WTC11 (cell line): ENCODE data around the gene PTEN. TPM values are rescaled to one million over a fixed set of nuclear protein-coding genes. Genes with fewer than 3 reads are reported as not detected.

Experiments used
- ATAC-seq: fragments of 200-7000 bp; cut with Tn5 transposase; 2 replicates; pipeline ENCODE4 v1.10.0; 2021; ENCODE audit warnings: mild to moderate bottlenecking, moderate library complexity
- CTCF ChIA-PET: fragments of 300-600 bp; sonication (Branson Sonifier 250); formaldehyde crosslinking; loops from one replicate; lab custom pipeline; 2021; ENCODE audit warnings: antibody characterized with exemption; lab: Charles Lee
- POLR2A ChIA-PET: fragments of 350-600 bp; sonication (Branson Sonifier 250); formaldehyde crosslinking; loops from one replicate; lab custom pipeline; 2021; ENCODE audit warnings: antibody characterized with exemption; lab: Charles Lee
- DNase-seq: peaks from one replicate; pipeline ENCODE4 v3.0.0; 2021; ENCODE audit warnings: low spot score
- H3K27ac Mint-ChIP-seq: 2 replicates; pipeline ENCODE4 v1.8.0; 2021; ENCODE audit warnings: mixed read lengths
- H3K27me3 Mint-ChIP-seq: 2 replicates; pipeline ENCODE4 v1.8.0; 2021; ENCODE audit warnings: low read depth, mild to moderate bottlenecking, moderate library complexity, mixed read lengths
- H3K36me3 Mint-ChIP-seq: 2 replicates; pipeline ENCODE4 v1.8.0; 2021; ENCODE audit warnings: mixed read lengths
- H3K4me1 Mint-ChIP-seq: 2 replicates; pipeline ENCODE4 v1.8.0; 2022; ENCODE audit warnings: mixed read lengths
- H3K4me3 Mint-ChIP-seq: 2 replicates; pipeline ENCODE4 v1.8.0; 2021; ENCODE audit warnings: mild to moderate bottlenecking, moderate library complexity, mixed read lengths
- H3K9me3 Mint-ChIP-seq: 2 replicates; pipeline ENCODE4 v1.8.0; 2021; ENCODE audit warnings: mixed read lengths
- ATF3 ChIP-seq: sonication (generic); formaldehyde crosslinking; conservative IDR thresholded peaks from 2 replicates; pipeline ENCODE4 v1.8.1; 2022; ENCODE audit warnings: mild to moderate bottlenecking, missing genetic modification reagents
- CBFB ChIP-seq: sonication (generic); formaldehyde crosslinking; IDR thresholded peaks from 2 replicates; pipeline ENCODE4 v1.8.1; 2022; ENCODE audit warnings: mild to moderate bottlenecking, low read depth, missing genetic modification reagents
- CREB1 ChIP-seq: sonication (generic); formaldehyde crosslinking; IDR thresholded peaks from 2 replicates; pipeline ENCODE4 v1.8.0; 2023; ENCODE audit warnings: mild to moderate bottlenecking, missing genetic modification reagents
- CTCF ChIP-seq: fragments of 200-600 bp; IDR thresholded peaks from 2 replicates; pipeline ENCODE4 v1.8.0; 2022; ENCODE audit warnings: antibody characterized with exemption
- FOXJ3 ChIP-seq: sonication (generic); formaldehyde crosslinking; IDR thresholded peaks from 2 replicates; pipeline ENCODE4 v1.9.0; 2021; ENCODE audit warnings: missing genetic modification reagents, mild to moderate bottlenecking, borderline replicate concordance
- GRHL2 ChIP-seq: fragments of 250-450 bp; sonication (Bioruptor Pico); IDR thresholded peaks from 2 replicates; pipeline ENCODE4 v1.8.0; 2022; ENCODE audit warnings: mild to moderate bottlenecking, moderate library complexity; ENCODE audit not compliant: insufficient replicate concordance, severe bottlenecking
- NR2C2 ChIP-seq: sonication (generic); formaldehyde crosslinking; IDR thresholded peaks from 2 replicates; pipeline ENCODE4 v1.8.0; 2022; ENCODE audit warnings: mild to moderate bottlenecking, missing genetic modification reagents
- SMAD4 ChIP-seq: sonication (generic); formaldehyde crosslinking; IDR thresholded peaks from 2 replicates; pipeline ENCODE4 v1.8.0; 2022; ENCODE audit warnings: mild to moderate bottlenecking, missing genetic modification reagents
- SP1 ChIP-seq: sonication (generic); formaldehyde crosslinking; conservative IDR thresholded peaks from 2 replicates; pipeline ENCODE4 v1.8.1; 2022; ENCODE audit warnings: missing genetic modification reagents
- ZNF121 ChIP-seq: sonication (generic); formaldehyde crosslinking; IDR thresholded peaks from 2 replicates; pipeline ENCODE4 v1.8.0; 2023; ENCODE audit warnings: missing genetic modification reagents
- ZNF416 ChIP-seq: fragments of 250-450 bp; sonication (Bioruptor Pico); IDR thresholded peaks from 2 replicates; pipeline ENCODE4 v1.9.0; 2021; ENCODE audit warnings: mild to moderate bottlenecking, inconsistent platforms
- total RNA-seq: library from RNA; stranded (reverse); gene quantifications from 3 replicates; pipeline ENCODE4 v1.2.3, GENCODE V29; 2021
- TF ChIP-seq, protein P1 (sequence below): fragments of 250-450 bp; sonication (Bioruptor Pico); IDR thresholded peaks from 2 replicates; pipeline ENCODE4 v1.9.0; 2021; ENCODE audit warnings: moderate library complexity, mild to moderate bottlenecking, inconsistent platforms, borderline replicate concordance
- TF ChIP-seq, protein P2 (sequence below): fragments of 250-450 bp; sonication (Bioruptor Pico); IDR thresholded peaks from 2 replicates; pipeline ENCODE4 v2.1.2; 2022; ENCODE audit warnings: mild to moderate bottlenecking, moderate library complexity
- TF ChIP-seq, protein P3 (sequence below): sonication (generic); formaldehyde crosslinking; IDR thresholded peaks from 2 replicates; pipeline ENCODE4 v1.8.1; 2023; ENCODE audit warnings: mild to moderate bottlenecking, missing genetic modification reagents, borderline replicate concordance
- TF ChIP-seq, protein P4 (sequence below): sonication (generic); formaldehyde crosslinking; IDR thresholded peaks from 2 replicates; pipeline ENCODE4 v1.8.1; 2023; ENCODE audit warnings: mild to moderate bottlenecking, missing genetic modification reagents

PTEN gene
- total RNA-seq, 1 experiment from 2014 or later: 54.2 TPM

DNA sequence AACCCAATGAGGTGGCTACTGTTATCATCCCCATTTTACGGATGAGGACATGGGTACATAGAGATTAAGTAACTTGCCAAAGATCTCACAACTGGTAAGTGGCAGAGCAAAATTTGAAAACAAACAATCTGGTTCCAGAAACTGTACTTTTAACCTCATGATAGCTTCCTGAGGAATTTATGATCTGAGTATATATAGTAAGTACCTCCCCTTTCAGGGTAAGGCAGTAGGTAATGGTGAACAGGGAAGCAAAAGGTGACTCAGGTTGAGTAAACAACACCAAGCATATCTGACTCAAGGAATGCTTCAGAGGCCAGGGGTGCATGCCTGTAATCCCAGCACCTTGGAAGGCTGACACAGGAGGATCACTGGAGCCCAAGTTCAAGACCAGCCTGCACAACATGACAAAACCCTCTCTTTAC, 21.2 kb upstream of the PTEN start:
- H3K4me1 Mint-ChIP-seq: peaks cover 10% of the 10 kb centered on the region
- no peak overlapping the region for H3K4me3 Mint-ChIP-seq
- no peak for ATAC-seq
- ChIA-PET CTCF (interaction anchor here (0.7 to 1.2 kb wide), 2 partner anchors 9 to 272 kb away, joined by 3 to 4 read pairs; no protein-coding TSS in a partner anchor), POLR2A (interaction anchor here (0.5 kb wide), 1 partner anchor 309 kb away, joined by 3 read pairs; no protein-coding TSS in a partner anchor)
- no peak for DNase-seq
- no peaks in the 10 kb centered on the region; the same call in 1 of the 2 replicates for H3K27me3 Mint-ChIP-seq
- H3K36me3 Mint-ChIP-seq: no peaks in the 10 kb centered on the region
- no peak overlapping the region; the same call in 1 of the 2 replicates for H3K27ac Mint-ChIP-seq
- 0 out of 2 replicates have a peak, but pooled peaks cover 3% of the 10 kb centered on the region for H3K9me3 Mint-ChIP-seq
- TF ChIP-seq, protein P1, sequence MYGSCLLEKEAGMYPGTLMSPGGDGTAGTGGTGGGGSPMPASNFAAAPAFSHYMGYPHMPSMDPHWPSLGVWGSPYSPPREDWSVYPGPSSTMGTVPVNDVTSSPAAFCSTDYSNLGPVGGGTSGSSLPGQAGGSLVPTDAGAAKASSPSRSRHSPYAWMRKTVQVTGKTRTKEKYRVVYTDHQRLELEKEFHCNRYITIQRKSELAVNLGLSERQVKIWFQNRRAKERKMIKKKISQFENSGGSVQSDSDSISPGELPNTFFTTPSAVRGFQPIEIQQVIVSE (CRISPR knock-in tag): no peak
- TF ChIP-seq NR2C2 (CRISPR knock-in tag) (no peak), SP1 (CRISPR knock-in tag) (no peak), SMAD4 (no peak)
- TF ChIP-seq, protein P2, sequence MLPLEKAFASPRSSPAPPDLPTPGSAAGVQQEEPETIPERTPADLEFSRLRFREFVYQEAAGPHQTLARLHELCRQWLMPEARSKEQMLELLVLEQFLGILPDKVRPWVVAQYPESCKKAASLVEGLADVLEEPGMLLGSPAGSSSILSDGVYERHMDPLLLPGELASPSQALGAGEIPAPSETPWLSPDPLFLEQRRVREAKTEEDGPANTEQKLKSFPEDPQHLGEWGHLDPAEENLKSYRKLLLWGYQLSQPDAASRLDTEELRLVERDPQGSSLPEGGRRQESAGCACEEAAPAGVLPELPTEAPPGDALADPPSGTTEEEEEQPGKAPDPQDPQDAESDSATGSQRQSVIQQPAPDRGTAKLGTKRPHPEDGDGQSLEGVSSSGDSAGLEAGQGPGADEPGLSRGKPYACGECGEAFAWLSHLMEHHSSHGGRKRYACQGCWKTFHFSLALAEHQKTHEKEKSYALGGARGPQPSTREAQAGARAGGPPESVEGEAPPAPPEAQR (CRISPR knock-in tag): no peak

DNA sequence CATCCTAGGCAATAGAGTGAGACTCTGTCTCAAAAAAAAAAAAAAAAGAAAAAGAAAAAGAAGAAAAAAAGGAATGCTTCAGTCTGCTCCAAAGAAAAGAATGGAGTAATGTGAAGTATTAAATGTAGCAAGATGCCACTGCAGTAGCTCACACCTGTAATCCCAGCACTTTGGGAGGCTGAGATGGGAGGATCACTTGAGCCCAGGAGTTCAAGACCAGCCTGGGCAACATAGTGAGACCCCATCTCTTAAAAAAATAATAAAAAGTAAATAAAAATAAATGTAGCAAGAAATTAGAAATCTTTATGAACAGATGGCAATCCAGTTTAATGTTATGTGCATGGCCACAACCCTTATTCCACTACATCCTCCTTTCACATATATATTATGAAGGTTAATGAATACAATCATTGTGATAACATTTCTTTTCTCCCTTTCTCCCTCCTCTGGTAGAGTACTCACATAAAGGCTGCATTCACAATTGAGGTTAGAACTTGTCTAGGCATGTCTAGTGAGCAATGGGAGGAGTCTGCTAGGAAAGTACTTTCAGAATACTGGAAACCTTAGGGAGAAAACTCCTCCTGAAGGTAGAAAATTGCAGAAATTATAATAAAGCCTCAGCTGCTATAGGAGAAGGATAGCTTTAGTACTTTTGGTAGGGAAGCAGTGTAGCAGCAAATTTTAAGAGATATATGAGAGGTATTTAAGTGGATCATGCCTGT, 20.5 kb upstream of the PTEN start:
- ChIA-PET POLR2A (interaction anchor here (0.5 kb wide), 1 partner anchor 309 kb away, joined by 3 read pairs; no protein-coding TSS in a partner anchor), CTCF (no interaction called here)
- Mint-ChIP-seq H3K36me3 (no peaks in the 10 kb centered on the region), H3K4me3 (no peak overlapping the region), H3K9me3 (0 out of 2 replicates have a peak, but pooled peaks cover 3% of the 10 kb centered on the region), H3K27me3 (no peaks in the 10 kb centered on the region; the same call in 1 of the 2 replicates), H3K27ac (peak overlapping the region; percentile 32; the same call in 1 of the 2 replicates), H3K4me1 (peaks cover 10% of the 10 kb centered on the region)
- no peak for TF ChIP-seq CBFB (CRISPR knock-in tag)
- TF ChIP-seq ZNF121 (CRISPR knock-in tag): 0 out of 2 replicates have a peak, but pooled peaks have one; percentile 9
- no peak for TF ChIP-seq CREB1 (CRISPR knock-in tag)
- TF ChIP-seq ATF3 (CRISPR knock-in tag): no peak
- TF ChIP-seq, protein P2 (CRISPR knock-in tag): no peak
- TF ChIP-seq, protein P3, sequence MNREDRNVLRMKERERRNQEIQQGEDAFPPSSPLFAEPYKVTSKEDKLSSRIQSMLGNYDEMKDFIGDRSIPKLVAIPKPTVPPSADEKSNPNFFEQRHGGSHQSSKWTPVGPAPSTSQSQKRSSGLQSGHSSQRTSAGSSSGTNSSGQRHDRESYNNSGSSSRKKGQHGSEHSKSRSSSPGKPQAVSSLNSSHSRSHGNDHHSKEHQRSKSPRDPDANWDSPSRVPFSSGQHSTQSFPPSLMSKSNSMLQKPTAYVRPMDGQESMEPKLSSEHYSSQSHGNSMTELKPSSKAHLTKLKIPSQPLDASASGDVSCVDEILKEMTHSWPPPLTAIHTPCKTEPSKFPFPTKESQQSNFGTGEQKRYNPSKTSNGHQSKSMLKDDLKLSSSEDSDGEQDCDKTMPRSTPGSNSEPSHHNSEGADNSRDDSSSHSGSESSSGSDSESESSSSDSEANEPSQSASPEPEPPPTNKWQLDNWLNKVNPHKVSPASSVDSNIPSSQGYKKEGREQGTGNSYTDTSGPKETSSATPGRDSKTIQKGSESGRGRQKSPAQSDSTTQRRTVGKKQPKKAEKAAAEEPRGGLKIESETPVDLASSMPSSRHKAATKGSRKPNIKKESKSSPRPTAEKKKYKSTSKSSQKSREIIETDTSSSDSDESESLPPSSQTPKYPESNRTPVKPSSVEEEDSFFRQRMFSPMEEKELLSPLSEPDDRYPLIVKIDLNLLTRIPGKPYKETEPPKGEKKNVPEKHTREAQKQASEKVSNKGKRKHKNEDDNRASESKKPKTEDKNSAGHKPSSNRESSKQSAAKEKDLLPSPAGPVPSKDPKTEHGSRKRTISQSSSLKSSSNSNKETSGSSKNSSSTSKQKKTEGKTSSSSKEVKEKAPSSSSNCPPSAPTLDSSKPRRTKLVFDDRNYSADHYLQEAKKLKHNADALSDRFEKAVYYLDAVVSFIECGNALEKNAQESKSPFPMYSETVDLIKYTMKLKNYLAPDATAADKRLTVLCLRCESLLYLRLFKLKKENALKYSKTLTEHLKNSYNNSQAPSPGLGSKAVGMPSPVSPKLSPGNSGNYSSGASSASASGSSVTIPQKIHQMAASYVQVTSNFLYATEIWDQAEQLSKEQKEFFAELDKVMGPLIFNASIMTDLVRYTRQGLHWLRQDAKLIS: no peak
- TF ChIP-seq ZNF416 (CRISPR knock-in tag): no peak
- no peak for ATAC-seq
- no peak for DNase-seq

GRCh38 chr10:87843714-87844113, 19.7 kb upstream of the PTEN start:
- POLR2A ChIA-PET: no interaction called here
- no peak for ATAC-seq
- no peak for TF ChIP-seq GRHL2 (CRISPR knock-in tag)
- TF ChIP-seq, protein P4, sequence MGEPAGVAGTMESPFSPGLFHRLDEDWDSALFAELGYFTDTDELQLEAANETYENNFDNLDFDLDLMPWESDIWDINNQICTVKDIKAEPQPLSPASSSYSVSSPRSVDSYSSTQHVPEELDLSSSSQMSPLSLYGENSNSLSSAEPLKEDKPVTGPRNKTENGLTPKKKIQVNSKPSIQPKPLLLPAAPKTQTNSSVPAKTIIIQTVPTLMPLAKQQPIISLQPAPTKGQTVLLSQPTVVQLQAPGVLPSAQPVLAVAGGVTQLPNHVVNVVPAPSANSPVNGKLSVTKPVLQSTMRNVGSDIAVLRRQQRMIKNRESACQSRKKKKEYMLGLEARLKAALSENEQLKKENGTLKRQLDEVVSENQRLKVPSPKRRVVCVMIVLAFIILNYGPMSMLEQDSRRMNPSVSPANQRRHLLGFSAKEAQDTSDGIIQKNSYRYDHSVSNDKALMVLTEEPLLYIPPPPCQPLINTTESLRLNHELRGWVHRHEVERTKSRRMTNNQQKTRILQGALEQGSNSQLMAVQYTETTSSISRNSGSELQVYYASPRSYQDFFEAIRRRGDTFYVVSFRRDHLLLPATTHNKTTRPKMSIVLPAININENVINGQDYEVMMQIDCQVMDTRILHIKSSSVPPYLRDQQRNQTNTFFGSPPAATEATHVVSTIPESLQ (CRISPR knock-in tag): no peak
- no peak for TF ChIP-seq CTCF
- no peak for TF ChIP-seq FOXJ3
- peak overlapping the region; percentile 19; the same call in 1 of the 2 replicates for H3K27ac Mint-ChIP-seq
- H3K27me3 Mint-ChIP-seq: no peaks in the 10 kb centered on the region; the same call in 1 of the 2 replicates
- H3K4me1 Mint-ChIP-seq: peaks cover 10% of the 10 kb centered on the region
- H3K4me3 Mint-ChIP-seq: no peak overlapping the region
- DNase-seq: no peak
- no peaks in the 10 kb centered on the region for H3K36me3 Mint-ChIP-seq
- 0 out of 2 replicates have a peak, but pooled peaks cover 3% of the 10 kb centered on the region for H3K9me3 Mint-ChIP-seq
- CTCF ChIA-PET: interaction anchor here (1.0 kb wide), 1 partner anchor 18 kb away, joined by 3 read pairs; no protein-coding TSS in a partner anchor
